ENCODE data around the gene HSPA6. TPM values are rescaled to one million over a fixed set of nuclear protein-coding genes. Genes with fewer than 3 reads are reported as not detected.

HSPA6 gene
- total and polyA plus RNA-seq, 4 donors, result 0.44 to 3.1 (median 1.5) TPM

- Histone ChIP-seq H3K4me3 (ENCODE audit: low read depth in 1 of 3, low read length in 3 of 3) (no peak overlapping the region), H3K27ac (ENCODE audit: low read depth in 1 of 2, low read length in 2 of 2) (no peak overlapping the region), H3K9ac (ENCODE audit: low read depth in 1 of 2, low read length in 2 of 2) (no peak overlapping the region), H3K9me3 (ENCODE audit: control insufficient read depth in 4 of 4, low read length in 3 of 4) (no peaks in the 10 kb centered on the region), H3K4me1 (ENCODE audit: control insufficient read depth in 4 of 4, insufficient read depth in 4 of 4, low read length in 3 of 4) (no peaks in the 10 kb centered on the region), H3K36me3 (ENCODE audit: control insufficient read depth in 4 of 4, insufficient read depth in 3 of 4, low read depth in 1 of 4, low read length in 3 of 4) (no peaks in the 10 kb centered on the region), H3K27me3 (ENCODE audit: control insufficient read depth in 4 of 4, insufficient read depth in 4 of 4, low read length in 3 of 4) (peaks cover 0 to 3% (median 0%) of the 10 kb centered on the region in 4 donors)
- TF ChIP-seq YY1 (IDR thresholded peaks at IDR 0.05) (no peak), MAX (IDR thresholded peaks at IDR 0.05) (no peak), HNF4A (conservative IDR thresholded peaks at IDR 0.05) (no peak), TAF1 (conservative IDR thresholded peaks at IDR 0.05) (no peak), FOXA2 (IDR thresholded peaks at IDR 0.05) (no peak)
- DNase-seq (ENCODE audit: low spot score), result no peak
- 77% methylated on average over 4 of the region's 4 CpGs for WGBS
These were observed 22.2 kb upstream of the HSPA6 start for GRCh38 chr1:161502181-161502580.

GRCh38 chr1:161502641-161503393, 21.5 kb upstream of the HSPA6 start:
- Histone ChIP-seq H3K4me3 (ENCODE audit: low read depth in 1 of 3, low read length in 3 of 3) (no peak overlapping the region), H3K36me3 (ENCODE audit: control insufficient read depth in 4 of 4, insufficient read depth in 3 of 4, low read depth in 1 of 4, low read length in 3 of 4) (no peaks in the 10 kb centered on the region), H3K27me3 (ENCODE audit: control insufficient read depth in 4 of 4, insufficient read depth in 4 of 4, low read length in 3 of 4) (peaks cover 0 to 3% (median 0%) of the 10 kb centered on the region in 4 donors), H3K9me3 (ENCODE audit: control insufficient read depth in 4 of 4, low read length in 3 of 4) (no peaks in the 10 kb centered on the region), H3K9ac (ENCODE audit: low read depth in 1 of 2, low read length in 2 of 2) (no peak overlapping the region), H3K27ac (ENCODE audit: low read depth in 1 of 2, low read length in 2 of 2) (no peak overlapping the region), H3K4me1 (ENCODE audit: control insufficient read depth in 4 of 4, insufficient read depth in 4 of 4, low read length in 3 of 4) (no peaks in the 10 kb centered on the region)
- 96% methylated on average over 1 of the region's 1 CpG for WGBS
- TF ChIP-seq REST (IDR thresholded peaks at IDR 0.05) (no peak), RXRA (IDR thresholded peaks at IDR 0.05) (no peak), MAX (IDR thresholded peaks at IDR 0.05) (no peak), JUND (IDR thresholded peaks at IDR 0.05) (no peak), ATF3 (IDR thresholded peaks at IDR 0.05) (no peak), HNF4G (IDR thresholded peaks at IDR 0.05) (no peak), EGR1 (IDR thresholded peaks at IDR 0.05; ENCODE audit: low read depth in 2 of 2) (no peak)
- no peak for DNase-seq (ENCODE audit: low spot score)

GRCh38 chr1:161503394-161503748, 21.0 kb upstream of the HSPA6 start:
- H3K4me3 ChIP-seq (ENCODE audit: low read depth in 1 of 3, low read length in 3 of 3), result no peak overlapping the region
- no peak overlapping the region for H3K27ac ChIP-seq (ENCODE audit: low read depth in 1 of 2, low read length in 2 of 2)
- H3K9ac ChIP-seq (ENCODE audit: low read depth in 1 of 2, low read length in 2 of 2), result no peak overlapping the region
- H3K9me3 ChIP-seq (ENCODE audit: control insufficient read depth in 4 of 4, low read length in 3 of 4), result no peaks in the 10 kb centered on the region
- DNase-seq (ENCODE audit: low spot score), result no peak
- H3K27me3 ChIP-seq (ENCODE audit: control insufficient read depth in 4 of 4, insufficient read depth in 4 of 4, low read length in 3 of 4), result peaks cover 0 to 3% (median 0%) of the 10 kb centered on the region in 4 donors
- no peaks in the 10 kb centered on the region for H3K36me3 ChIP-seq (ENCODE audit: control insufficient read depth in 4 of 4, insufficient read depth in 3 of 4, low read depth in 1 of 4, low read length in 3 of 4)
- no peaks in the 10 kb centered on the region for H3K4me1 ChIP-seq (ENCODE audit: control insufficient read depth in 4 of 4, insufficient read depth in 4 of 4, low read length in 3 of 4)
- TF ChIP-seq REST (IDR thresholded peaks at IDR 0.05), result no peak
- no peak for TF ChIP-seq MAX (IDR thresholded peaks at IDR 0.05)
- no peak for TF ChIP-seq EGR1 (IDR thresholded peaks at IDR 0.05; ENCODE audit: low read depth in 2 of 2)
- no peak for TF ChIP-seq HNF4G (IDR thresholded peaks at IDR 0.05)
- no peak for TF ChIP-seq TAF1 (conservative IDR thresholded peaks at IDR 0.05)
- no peak for TF ChIP-seq YY1 (IDR thresholded peaks at IDR 0.05)
- TF ChIP-seq RAD21 (IDR thresholded peaks at IDR 0.05), result no peak
- TF ChIP-seq NR2F2 (IDR thresholded peaks at IDR 0.05), result no peak
- TF ChIP-seq RXRA (IDR thresholded peaks at IDR 0.05), result no peak
- TF ChIP-seq GABPA (IDR thresholded peaks at IDR 0.05 in 1 of 2, conservative IDR thresholded peaks at IDR 0.05 in 1 of 2), result no peak

All from liver (tissue), 9 donors.